NCI-H1105 (cell line): ENCODE data around the gene IGSF6.
"Not testable (repeated sequence)": the region's sequence is repeated elsewhere in the genome, so short reads cannot be mapped to it uniquely, and the experiment has no call there.

Experiments
- DNase-seq: peaks from one replicate; lab custom pipeline; 2025; lab: John Stamatoyannopoulos, UW

Gene IGSF6, protein sequence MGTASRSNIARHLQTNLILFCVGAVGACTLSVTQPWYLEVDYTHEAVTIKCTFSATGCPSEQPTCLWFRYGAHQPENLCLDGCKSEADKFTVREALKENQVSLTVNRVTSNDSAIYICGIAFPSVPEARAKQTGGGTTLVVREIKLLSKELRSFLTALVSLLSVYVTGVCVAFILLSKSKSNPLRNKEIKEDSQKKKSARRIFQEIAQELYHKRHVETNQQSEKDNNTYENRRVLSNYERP

DNA sequence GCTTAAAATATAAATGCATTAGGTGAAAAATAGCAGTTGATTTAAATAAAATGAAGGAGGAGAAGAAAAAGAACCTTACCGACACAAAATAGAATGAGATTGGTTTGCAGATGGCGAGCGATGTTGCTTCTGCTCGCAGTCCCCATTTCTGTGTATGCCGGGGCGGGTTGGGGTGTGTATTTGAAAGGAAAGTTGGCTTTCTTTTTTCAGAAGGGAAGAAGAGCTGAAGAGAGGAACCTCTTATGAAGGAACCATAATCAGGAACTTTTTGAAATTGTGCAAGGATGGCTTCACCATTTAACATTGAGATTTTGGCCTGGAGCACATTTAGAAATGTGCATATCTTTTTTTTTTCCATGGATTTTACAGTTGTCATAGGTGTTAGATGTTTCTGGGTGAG is at the start of gene IGSF6:
TSS of gene IGSF6 (minus strand) at position 156 of the 400 bp plus-strand sequence. CDS start at position 146, 10 bp downstream.
- no peak for DNase-seq

- no peak for DNase-seq
Measured at GRCh38 chr16:21701271-21701670, 48.9 kb upstream of the IGSF6 start.

DNA sequence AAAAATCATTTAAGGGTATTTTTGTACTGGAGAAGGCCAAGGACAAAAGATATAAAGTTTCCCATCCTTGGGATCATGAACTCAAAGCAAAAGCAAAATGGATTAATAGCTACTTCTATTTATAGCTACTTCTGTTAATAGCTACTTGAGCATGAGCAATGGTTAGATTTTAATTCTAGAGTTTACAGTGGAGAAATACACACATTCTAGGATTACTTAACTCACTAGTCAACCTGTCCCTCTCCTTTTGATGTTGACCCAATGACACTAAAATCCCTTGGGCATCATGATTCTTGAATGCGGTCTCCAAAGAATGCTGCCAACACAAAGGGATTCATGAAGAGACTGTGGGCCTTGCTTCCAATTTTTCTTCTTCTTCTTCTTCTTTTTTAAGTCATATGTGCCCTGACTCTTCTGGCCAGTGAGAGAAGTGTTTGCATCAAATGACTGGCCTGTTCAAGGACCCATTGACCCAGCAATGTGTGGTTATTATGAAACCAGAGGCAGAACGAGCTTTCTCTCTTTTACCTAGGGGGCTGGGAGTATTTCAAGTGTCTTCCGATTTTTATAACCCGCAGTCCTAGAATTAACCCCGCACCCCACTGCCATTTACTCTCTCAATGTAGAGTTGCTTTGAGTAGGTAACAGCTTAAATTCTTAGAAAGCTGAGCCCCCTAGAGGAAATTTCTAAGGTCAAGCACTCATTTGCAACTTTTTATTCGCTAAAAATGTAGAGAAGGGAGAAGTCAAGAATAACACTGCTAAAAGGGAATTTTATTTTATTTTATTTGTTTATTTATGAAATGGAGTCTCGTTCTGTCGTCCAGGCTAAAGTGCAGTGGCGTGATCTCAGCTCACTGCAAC is 46.0 kb upstream of the IGSF6 start:
- DNase-seq, result no peak

DNA sequence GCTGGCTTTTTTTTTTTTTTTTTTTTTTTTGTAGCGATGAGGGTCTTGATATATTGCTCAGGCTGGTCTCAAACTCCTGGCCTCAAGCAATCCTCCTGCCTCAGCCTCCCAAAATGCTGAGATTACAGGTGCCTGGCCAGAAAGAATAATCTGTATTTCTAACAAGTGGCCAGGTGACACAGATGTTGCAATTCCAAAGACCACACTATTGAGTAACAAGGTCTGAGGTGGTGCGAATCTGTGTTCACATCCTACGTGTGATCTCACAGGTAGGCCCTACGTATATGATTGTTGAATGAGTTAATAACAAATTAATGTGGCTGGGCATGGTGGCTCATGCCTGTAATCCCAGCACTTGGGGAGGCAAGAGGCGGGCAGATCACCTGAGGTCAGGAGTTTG is 44.6 kb upstream of the IGSF6 start:
- DNase-seq, result no peak

GRCh38 chr16:21694609-21695008 is 42.2 kb upstream of the IGSF6 start:
- DNase-seq, result no peak

DNA sequence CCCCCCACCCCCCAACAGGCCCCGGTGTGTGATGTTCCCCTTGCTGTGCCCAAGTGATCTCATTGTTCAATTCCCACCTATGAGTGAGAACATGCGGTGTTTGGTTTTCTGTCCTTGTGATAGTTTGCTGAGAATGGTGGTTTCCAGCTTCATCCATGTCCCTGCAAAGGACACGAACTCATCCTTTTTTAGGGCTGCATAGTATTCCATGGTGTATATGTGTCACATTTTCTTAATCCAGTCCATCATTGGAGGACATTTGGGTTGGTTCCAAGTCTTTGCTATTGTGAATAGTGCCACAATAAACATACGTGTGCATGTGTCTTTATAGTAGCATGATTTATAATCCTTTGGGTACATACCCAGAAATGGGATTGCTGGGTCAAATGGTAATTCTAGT is 38.6 kb upstream of the IGSF6 start:
- DNase-seq, result not testable (repeated sequence)

- DNase-seq, result no peak
Measured at GRCh38 chr16:21689107-21689506, 36.7 kb upstream of the IGSF6 start.

DNA sequence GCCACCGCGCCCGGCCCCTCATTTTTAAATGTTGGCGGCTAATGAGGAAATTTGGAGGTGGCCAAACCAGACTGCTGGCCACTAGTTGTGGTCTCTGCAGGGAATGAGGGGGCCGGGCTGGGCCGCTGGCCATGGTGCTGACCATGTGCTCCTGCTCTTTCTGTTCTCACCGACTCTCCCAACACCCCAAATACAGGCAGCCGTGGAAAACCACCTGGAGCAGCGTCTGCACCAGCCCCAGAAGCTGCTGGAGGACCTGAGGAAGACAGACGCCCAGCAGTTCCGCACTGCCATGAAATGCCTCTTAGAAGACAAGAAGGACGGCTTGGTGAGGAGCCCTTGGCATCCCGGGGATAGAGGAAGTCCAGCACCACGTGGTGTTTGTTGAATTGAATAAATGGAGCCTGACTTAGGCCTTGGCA is 32.6 kb upstream of the IGSF6 start:
- no peak for DNase-seq

DNA sequence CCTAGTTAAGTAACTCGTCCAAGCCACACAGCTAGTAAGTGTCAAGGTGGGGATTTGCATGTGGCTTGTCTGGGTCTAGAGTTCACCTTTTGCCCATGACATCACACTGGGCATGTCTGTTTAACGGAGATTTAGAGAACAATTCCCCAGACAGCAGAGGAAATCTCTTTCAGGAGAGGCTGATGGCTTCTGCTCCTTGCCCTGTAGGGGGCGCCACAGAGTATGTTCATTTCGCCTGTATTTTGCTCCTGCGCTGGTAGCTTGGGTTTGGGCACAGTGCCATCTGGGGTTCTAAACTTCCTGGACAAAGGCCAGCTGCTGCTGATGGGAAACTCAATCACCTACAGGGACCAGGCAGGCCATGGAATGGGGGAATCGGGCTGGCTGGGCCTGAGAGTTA is 31.8 kb upstream of the IGSF6 start:
- no peak for DNase-seq

GRCh38 chr16:21683184-21683583 is 30.8 kb upstream of the IGSF6 start:
- DNase-seq, result no peak

- not testable (repeated sequence) for DNase-seq
Measured at GRCh38 chr16:21680714-21681113, 28.3 kb upstream of the IGSF6 start.

- DNase-seq, result not testable (repeated sequence)
Measured at GRCh38 chr16:21674456-21674855, 22.0 kb upstream of the IGSF6 start.

GRCh38 chr16:21673469-21673868 is 21.1 kb upstream of the IGSF6 start:
- no peak for DNase-seq

DNA sequence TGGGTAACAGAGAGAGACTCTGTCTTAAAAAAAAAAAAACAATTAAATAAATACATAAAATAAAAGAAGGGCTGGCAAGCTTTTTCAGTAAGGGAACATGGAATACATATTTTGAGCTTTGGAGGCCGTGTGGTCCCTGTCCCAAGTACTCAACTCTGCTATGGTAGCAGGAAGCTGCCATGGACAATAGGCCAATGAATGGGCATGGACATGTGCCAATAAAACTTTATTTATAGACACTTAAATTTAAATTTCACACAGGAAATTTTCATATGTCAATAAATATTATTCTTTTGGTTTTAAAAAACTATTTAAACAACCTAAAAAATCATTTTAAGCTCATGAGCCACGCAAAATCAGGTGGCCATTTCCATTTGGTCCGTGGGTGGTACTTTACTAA is 15.2 kb upstream of the IGSF6 start:
- no peak for DNase-seq

GRCh38 chr16:21666772-21667171 is 14.4 kb upstream of the IGSF6 start:
- no peak for DNase-seq

- DNase-seq, result no peak
Measured at GRCh38 chr16:21664801-21665492, 12.5 kb upstream of the IGSF6 start.

- no peak for DNase-seq
Measured at GRCh38 chr16:21663889-21664647, 11.7 kb upstream of the IGSF6 start, which contains the start of gene OTOA. OTOA (plus strand) TSS chr16:21663968; CDS start chr16:21678515, 14,547 bp downstream.

GRCh38 chr16:21659124-21659523 is 6.7 kb upstream of the IGSF6 start:
- no peak for DNase-seq

GRCh38 chr16:21656795-21657768 is 4.7 kb upstream of the IGSF6 start:
- DNase-seq, result peak; percentile 12

GRCh38 chr16:21654881-21655280 is 2.5 kb upstream of the IGSF6 start:
- no peak for DNase-seq

DNA sequence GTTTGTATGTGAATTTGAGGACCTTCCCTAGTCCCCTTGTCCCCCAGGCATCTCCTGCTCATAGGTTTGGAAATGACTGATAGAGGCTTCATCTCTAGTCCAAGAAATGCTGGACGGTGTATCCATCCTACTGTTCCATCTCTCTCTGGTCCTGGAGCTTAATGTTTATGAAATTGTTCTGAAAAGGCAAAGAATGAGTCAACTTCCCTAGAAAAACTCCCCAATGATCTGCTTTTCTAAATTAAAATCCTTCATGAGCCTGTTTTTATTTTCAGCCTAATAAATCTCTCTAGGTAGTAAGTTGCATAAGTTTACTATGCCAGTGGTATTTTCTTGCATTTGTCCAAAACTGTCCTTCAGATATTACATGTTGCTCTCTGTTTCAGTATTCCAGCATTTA is 2.1 kb upstream of the IGSF6 start:
- no peak for DNase-seq
